GM18907 (cell line): ENCODE measurements around the gene FMO5.
"Not testable (repeated sequence)": the region's sequence is repeated elsewhere in the genome, so short reads cannot be mapped to it uniquely, and the experiment has no call there.

Experiments
- ATAC-seq: cut with Tn5 transposase; IDR thresholded peaks from one replicate; pipeline ENCODE4 v1.9.1; 2021; ENCODE audit warnings: mild to moderate bottlenecking, moderate library complexity; ENCODE audit not compliant: unreplicated experiment

The FMO5 gene

DNA sequence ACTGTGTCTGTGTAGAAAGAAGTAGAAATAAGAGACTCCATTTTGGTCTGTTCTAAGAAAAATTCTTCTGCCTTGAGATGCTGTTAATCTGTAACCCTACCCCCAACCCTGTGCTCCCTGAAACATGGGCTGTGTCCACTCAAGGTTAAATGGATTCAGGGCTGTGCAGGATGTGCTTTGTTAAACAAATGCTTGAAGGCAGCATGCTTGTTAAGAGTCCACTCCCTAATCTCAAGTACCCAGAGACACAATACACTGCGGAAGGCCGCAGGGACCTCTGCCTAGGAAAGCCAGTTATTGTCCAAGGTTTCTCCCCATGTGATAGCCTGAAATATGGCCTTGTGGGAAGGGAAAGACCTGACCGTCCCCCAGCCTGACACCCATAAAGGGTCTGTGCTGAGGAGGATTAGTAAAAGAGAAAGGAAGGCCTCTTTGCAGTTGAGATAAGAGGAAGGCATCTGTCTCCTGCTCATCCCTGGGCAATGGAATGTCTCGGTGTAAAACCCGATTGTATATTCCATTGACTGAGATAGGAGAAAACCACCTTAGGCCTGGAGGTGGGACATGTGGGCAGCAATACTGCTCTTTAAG is 15.1 kb upstream of the FMO5 start:
- not testable (repeated sequence) for ATAC-seq

- ATAC-seq = no peak
These were observed 14.0 kb upstream of the FMO5 start for GRCh38 chr1:147238925-147239820.

DNA sequence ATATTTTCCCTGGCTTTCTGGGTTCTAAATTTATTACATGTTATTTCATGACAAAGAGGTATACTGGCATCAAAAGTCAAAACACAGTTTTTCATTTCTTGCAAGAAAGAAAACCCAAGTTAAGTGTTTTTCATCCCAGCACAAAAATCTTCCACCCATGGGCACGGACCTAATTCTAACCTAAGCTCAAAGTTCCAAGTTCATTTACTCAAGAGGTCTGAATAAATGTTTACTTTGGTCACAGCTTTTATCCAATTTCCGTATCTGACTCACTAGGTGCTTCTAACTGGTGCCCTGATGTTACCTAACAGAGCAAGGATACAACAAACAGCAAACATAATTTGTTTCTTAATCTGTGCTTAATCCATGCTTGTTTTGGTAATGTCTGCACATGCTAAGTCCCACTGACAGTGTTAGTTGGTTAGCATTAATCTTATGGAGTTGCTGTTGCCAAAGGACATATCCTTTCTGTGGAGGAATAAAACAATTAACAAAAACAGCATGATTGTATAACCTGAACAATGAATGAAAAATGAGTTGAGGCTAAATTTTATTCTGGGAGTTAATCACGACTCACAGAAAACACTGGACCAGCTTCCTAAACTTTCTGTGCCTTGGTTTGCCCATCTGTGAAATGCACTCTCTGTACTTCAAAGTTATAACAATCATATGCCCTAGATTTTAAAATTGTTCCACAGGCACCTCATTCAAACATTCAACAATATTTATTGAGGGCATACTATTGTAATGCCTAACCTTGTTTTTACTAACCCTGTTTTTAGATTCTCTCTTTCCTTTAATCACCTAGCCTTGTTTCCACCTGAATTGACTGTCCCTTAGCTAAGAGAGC is 13.1 kb upstream of the FMO5 start:
- ATAC-seq = no peak

DNA sequence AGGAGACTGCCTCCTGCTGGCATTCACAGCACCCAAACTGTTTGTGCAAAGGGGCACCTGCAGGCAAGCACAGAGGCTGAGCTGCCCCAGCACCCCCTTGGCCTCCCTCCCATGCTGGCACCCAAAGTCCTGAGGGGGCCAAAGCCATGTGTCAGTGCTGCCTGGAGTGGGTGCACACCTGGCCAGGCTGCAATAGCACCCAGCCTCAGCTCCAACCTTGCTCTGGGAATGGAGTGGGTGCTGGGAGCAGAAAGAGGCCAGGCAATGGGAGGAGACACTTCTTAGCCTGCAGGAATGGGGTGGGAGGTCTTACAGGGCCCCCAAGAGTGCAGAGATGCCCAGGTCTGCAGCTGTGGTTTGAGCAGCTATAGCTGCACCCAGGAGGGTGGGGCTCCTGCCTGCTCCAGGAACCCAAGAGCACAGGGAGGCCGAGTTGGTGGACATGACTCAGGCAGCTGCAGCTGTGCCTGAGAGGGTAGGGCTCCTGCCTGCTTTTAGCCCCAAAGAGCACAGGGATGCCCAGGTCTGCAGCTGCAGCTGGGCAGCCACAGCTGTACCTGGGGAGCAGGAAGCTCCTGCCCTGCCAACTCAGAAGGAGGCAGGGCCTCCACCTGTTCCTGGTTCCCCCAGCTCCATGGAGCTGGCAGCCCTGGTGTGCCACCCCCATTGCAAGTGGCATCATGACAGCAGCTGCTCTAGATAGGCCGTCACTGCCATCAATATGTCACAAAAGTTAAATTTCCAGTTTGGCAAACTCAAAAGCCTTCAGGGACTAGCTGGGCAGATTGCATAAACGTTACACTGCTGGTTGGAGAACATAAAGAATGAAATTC is 12.0 kb upstream of the FMO5 start:
- ATAC-seq = no peak

DNA sequence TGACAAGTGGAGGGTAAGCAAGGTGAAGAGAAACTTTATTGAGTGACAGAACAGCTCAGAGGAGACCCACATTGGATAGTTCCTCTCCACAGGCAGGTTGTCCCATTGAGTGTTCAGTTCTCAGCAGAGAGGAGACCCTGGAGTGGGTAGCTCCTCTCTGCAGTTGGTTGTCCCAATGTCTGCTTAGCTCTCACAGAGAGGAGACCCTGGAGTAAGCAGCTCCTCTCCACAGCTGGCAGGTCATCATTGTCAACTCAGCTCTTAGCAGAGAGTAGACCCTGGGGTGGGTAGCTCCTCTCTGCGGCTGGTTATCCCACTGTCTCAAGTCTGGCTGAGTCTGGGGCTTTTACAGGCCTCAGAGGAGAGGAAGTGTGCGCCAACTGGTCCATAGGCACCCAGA is 11.3 kb upstream of the FMO5 start:
- ATAC-seq = no peak

GRCh38 chr1:147235822-147236221 is 10.7 kb upstream of the FMO5 start:
- ATAC-seq = no peak

DNA sequence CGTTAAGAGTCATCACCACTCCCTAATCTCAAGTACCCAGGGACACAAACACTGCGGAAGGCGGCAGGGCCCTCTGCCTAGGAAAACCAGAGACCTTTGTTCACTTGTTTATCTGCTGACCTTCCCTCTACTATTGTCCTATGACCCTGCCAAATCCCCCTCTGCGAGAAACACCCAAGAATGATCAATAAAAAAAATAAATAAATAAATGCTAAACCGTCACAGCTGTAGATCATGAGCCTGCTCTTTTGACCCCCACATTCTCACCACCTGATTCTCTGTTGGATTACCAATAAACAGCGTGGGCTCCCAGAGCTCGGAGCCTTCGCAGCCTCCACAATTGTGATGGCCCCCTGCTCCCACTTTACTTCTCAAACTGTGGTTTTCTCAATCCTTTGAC is 8.8 kb upstream of the FMO5 start:
- ATAC-seq = not testable (repeated sequence)

DNA sequence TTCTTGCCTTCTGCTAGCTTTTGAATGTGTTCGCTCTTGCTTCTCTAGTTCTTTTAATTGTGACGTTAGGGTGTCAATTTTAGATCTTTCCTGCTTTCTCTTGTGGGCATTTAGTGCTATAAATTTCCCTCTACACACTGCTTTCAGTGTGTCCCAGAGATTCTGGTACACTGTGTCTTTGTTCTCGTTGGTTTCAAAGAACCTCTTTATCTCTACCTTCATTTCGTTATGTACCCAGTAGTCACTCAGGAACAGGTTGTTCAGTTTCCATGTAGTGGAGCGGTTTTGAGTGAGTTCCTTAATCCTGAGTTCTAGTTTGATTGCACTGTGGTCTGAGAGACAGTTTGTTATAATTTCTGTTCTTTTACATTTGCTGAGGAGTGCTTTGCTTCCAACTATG is 5.9 kb upstream of the FMO5 start:
- ATAC-seq = not testable (repeated sequence)

GRCh38 chr1:147223740-147224615 is 1.2 kb downstream of the FMO5 start:
- ATAC-seq = no peak

DNA sequence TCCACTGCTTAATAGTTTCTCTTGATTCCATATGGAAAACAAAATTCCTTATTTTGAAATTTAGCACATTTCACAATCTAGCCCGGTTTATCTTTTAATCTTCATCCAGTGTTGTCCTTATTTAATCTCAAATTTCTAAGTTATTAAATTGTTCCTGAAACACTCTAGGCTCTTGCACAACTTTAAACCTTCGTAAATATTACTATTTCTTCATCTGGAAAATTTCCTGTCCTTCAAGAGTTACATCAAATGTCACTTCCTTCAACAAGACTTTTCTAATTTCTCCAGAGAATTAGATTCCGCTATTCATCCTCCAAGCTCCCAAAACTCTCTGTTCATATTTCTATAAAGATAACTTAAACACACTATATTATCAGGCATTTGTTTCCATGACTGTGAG is 6.5 kb downstream of the FMO5 start:
- ATAC-seq = no peak

DNA sequence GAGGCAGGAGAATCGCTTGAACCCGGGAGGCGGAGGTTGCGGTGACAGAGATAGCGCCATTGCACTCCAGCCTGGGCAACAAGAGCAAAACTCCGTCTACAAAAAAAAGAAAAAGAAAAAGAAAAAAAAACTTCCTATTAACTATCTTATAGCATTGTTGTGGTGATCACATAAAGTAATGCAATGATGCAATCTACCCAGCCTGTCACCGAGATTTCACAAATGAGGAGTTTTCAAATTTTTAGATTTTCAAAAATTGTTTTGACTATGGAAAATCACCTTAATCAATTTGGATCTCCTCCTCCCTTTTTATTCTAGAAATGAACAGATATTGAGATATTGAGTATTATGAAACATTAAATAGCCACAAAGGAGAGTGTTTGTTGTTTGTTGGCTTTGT is 8.0 kb downstream of the FMO5 start:
- no peak for ATAC-seq

DNA sequence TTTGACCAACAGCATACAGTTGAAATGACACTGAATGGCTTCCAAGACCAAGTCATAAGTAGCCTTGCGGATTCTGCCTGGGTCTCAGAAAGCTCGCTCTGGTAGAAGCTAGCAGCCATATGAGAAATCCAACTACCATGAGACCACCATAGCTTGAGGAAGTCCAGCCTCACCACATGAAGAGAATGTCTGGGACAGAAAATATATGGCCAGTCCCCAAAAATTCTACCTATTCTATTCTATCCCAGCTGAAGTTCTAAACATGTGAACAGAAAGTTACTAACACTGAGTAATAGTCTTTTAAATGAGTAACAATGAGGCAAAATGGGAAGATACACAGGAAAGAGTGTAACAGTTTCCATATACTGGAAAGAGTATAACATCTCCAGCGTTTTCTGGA is 9.0 kb downstream of the FMO5 start:
- ATAC-seq = no peak

DNA sequence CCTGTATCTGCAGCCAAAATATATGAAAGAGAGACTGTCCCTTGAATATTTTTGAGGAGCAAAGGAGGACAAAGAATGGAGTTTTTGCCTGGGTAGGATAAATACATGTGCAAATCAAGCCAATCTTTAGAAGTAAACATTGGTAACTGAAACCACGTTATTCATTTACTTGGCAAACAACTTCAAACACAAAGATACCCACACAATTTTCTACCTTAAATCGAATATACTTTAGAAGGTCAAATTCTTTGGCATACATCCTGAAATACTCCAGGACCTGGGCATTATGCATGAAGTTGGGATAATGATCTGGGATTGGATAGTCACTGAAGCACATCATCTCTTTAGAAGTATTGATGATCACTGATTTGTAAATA is 9.6 kb downstream of the FMO5 start:
- ATAC-seq = no peak

DNA sequence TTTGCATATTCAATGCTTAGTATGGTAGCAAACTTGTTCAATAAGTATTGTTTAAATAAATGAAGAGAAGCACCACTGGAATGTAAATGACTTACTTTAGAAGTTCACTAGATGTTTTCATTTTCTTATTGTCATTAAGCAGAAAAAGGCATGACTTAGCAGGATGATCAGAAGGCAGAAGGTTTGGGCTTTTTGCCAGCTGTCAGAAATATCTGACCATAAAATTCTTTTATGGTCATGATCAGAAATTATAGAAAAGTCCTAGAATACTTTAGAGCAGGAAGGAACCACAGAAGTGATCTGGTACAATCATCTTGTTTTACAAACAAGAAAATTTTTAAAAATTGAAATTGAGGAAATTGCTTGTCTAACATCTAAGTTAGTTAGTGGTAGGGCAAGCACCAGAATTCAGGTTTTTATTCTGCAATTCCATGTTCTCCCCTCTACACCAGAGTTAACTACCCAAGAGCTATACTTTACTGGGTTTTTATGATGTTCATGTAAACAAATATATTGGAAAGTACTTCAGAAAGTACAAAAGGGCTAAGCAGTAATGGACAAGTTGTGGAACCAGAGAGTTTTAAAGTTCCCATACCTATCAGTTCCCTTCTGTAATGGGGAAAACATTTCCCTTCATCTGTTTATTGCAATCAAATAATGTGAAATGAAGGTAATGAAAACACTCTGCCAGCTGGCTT is 10.1 kb downstream of the FMO5 start:
- ATAC-seq = no peak

DNA sequence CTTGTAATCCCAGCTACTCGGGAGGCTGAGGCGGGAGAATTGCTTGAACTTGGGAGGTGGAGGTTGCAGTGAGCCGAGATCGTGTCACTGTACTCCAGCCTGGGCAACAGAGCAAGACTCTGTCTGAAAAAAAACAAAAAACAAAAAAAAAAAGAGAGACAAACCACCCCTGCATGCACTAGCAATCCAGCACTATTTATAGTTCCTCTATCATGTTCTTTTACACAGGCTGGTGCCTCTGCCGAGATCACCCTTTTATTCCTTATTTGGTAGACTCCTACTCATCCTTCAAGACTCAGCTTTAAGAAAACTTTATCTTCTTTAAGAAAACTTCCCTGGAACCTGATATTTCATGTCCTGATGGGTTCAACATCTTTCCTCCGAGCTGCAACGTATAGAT is 10.8 kb downstream of the FMO5 start:
- ATAC-seq = no peak

DNA sequence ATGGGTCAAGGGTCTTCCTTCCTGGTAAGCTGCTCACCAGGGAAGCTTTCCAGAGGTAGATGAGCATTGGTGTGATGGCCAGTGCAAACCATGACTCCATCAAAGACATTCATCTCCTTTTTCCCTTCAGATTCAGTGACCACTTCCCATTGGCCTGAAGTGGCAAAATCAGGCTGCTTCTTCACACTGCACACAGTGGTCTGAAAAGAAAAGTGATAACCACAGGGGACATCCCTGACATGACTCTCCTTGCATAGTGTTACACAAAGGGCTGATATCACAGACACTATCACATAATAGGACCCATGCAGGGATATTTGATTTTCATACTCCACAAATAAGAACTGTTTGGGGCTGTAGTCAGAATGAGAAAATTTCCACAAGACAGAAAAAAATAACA is 11.9 kb downstream of the FMO5 start:
- ATAC-seq = no peak

DNA sequence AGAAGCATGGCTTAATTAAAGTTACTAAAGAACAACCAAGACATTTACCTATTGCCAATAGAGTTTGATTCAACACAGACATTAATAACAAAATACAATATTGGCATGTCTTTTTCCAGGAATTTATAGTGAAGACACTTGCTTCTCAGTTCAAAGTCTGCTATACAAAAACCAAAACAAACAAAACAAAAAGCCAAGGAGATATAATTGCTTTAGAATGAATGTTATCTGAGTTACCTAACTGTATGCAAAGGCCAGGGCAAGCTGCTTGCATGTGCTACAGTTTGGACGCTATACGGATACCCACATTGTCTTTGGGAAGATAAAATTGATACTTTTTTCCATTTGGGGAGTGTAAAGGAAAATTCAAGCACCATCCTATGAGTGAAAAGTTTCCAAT is 13.6 kb downstream of the FMO5 start:
- no peak for ATAC-seq

DNA sequence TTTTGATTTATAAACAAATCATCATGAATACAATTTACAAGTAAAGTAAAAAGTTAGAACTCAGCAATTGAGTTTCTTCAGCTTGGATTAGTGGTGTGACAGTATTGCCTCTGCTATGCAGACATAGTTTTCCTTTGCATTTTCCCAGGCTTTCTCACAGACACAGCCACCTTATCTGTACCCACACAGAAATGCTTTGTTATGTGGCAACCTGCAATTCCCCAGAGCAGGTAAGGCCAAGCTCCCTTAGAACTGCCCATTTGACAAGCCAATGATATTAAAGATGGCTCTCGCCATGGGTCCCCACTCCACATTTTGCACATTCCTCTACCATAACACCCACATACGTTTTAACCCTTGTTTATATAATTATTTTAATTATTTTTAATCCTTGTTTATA is 14.2 kb downstream of the FMO5 start:
- no peak for ATAC-seq
